ENCODE data around the gene CHRNB2. TPM values are rescaled to one million over a fixed set of nuclear protein-coding genes. Genes with fewer than 3 reads are reported as not detected.
A peak's percentile ranks its signal among the peaks of the same experiment; 100 is the strongest.

Gene CHRNB2
- total RNA-seq, 1 donor from 2014 or later, result 0.11 TPM

- peaks cover 25% of the 10 kb centered on the region for H3K27me3 Mint-ChIP-seq (ENCODE audit: insufficient read depth, low read depth)
Measured at GRCh38 chr1:154565876-154566275, 1.7 kb upstream of the CHRNB2 start.

GRCh38 chr1:154568157-154568815, 708 bp downstream of the CHRNB2 start:
- Histone ChIP-seq H2AFZ (replicated peaks) (no peak overlapping the region), H4K20me1 (ENCODE audit: low read depth) (peaks cover 15% of the 10 kb centered on the region), H3K4me1 (peaks cover 10% of the 10 kb centered on the region), H3K9ac (no peak overlapping the region), H3K36me3 (no peaks in the 10 kb centered on the region), H3K27me3 (peaks cover 20% of the 10 kb centered on the region), H3K79me2 (ENCODE audit: low read depth) (no peaks in the 10 kb centered on the region), H3K4me2 (peak overlapping the region; percentile 88), H3K9me3 (ENCODE audit: low read depth) (no peaks in the 10 kb centered on the region), H3K4me3 (peak overlapping the region; percentile 54), H3F3A (ENCODE audit: low read depth) (peaks cover 22% of the 10 kb centered on the region), H3K27ac (no peak overlapping the region)
- peak overlapping the region; percentile 84 for H3K4me3 Mint-ChIP-seq
- no peak overlapping the region for H3K27ac Mint-ChIP-seq
- no peak for DNase-seq (ENCODE audit: low spot score)
- H3K27me3 Mint-ChIP-seq (ENCODE audit: insufficient read depth, low read depth), result peaks cover 28% of the 10 kb centered on the region
- H3K4me1 Mint-ChIP-seq, result peaks cover 16% of the 10 kb centered on the region
- no peaks in the 10 kb centered on the region for H3K36me3 Mint-ChIP-seq
- no peaks in the 10 kb centered on the region for H3K9me3 Mint-ChIP-seq
- TF ChIP-seq CTCF (IDR thresholded peaks at IDR 0.05), result no peak
- no peak for TF ChIP-seq EZH2phosphoT487 (IDR thresholded peaks at IDR 0.05)
- no peak for TF ChIP-seq EZH2 (IDR thresholded peaks at IDR 0.05)

More at GRCh38 chr1:154565876-154566275, 1.7 kb upstream of the CHRNB2 start:
- TF ChIP-seq CTCF (IDR thresholded peaks at IDR 0.05), result no peak
- no peak for TF ChIP-seq EZH2phosphoT487 (IDR thresholded peaks at IDR 0.05)
- no peak for TF ChIP-seq EZH2 (IDR thresholded peaks at IDR 0.05)
- peaks cover 22% of the 10 kb centered on the region for H3F3A ChIP-seq (ENCODE audit: low read depth)
- Mint-ChIP-seq H3K9me3 (no peaks in the 10 kb centered on the region), H3K4me1 (peaks cover 16% of the 10 kb centered on the region), H3K4me3 (no peak overlapping the region), H3K27ac (no peak overlapping the region), H3K36me3 (no peaks in the 10 kb centered on the region)
- H3K9me3 ChIP-seq (ENCODE audit: low read depth), result no peaks in the 10 kb centered on the region
- no peak overlapping the region for H3K9ac ChIP-seq
- H3K27ac ChIP-seq, result no peak overlapping the region
- peaks cover 10% of the 10 kb centered on the region for H3K4me1 ChIP-seq
- no peaks in the 10 kb centered on the region for H3K79me2 ChIP-seq (ENCODE audit: low read depth)
- no peak overlapping the region for H3K4me2 ChIP-seq
- no peak overlapping the region for H2AFZ ChIP-seq (replicated peaks)
- peaks cover 15% of the 10 kb centered on the region for H4K20me1 ChIP-seq (ENCODE audit: low read depth)
- H3K4me3 ChIP-seq, result no peak overlapping the region
- no peaks in the 10 kb centered on the region for H3K36me3 ChIP-seq
- H3K27me3 ChIP-seq, result peaks cover 20% of the 10 kb centered on the region
- DNase-seq (ENCODE audit: low spot score), result no peak

GRCh38 chr1:154571244-154571963, 3.8 kb downstream of the CHRNB2 start:
- H3K27me3 ChIP-seq, result peaks cover 20% of the 10 kb centered on the region
- Mint-ChIP-seq H3K4me3 (no peak overlapping the region), H3K4me1 (peaks cover 29% of the 10 kb centered on the region), H3K27me3 (ENCODE audit: insufficient read depth, low read depth) (peaks cover 28% of the 10 kb centered on the region), H3K9me3 (no peaks in the 10 kb centered on the region), H3K36me3 (peaks cover 9% of the 10 kb centered on the region), H3K27ac (no peak overlapping the region)
- H3K9me3 ChIP-seq (ENCODE audit: low read depth), result no peaks in the 10 kb centered on the region
- peaks cover 14% of the 10 kb centered on the region for H4K20me1 ChIP-seq (ENCODE audit: low read depth)
- H3K4me3 ChIP-seq, result no peak overlapping the region
- no peaks in the 10 kb centered on the region for H3K79me2 ChIP-seq (ENCODE audit: low read depth)
- H2AFZ ChIP-seq (replicated peaks), result no peak overlapping the region
- TF ChIP-seq EZH2 (IDR thresholded peaks at IDR 0.05), result no peak
- no peak for TF ChIP-seq CTCF (IDR thresholded peaks at IDR 0.05)
- no peak for TF ChIP-seq EZH2phosphoT487 (IDR thresholded peaks at IDR 0.05)
- peaks cover 20% of the 10 kb centered on the region for H3F3A ChIP-seq (ENCODE audit: low read depth)
- peaks cover 15% of the 10 kb centered on the region for H3K4me1 ChIP-seq
- H3K27ac ChIP-seq, result no peak overlapping the region
- no peak overlapping the region for H3K4me2 ChIP-seq
- no peak for DNase-seq (ENCODE audit: low spot score)
- H3K36me3 ChIP-seq, result no peaks in the 10 kb centered on the region
- H3K9ac ChIP-seq, result no peak overlapping the region

Measured in neural progenitor cell (in vitro differentiated cells).